Limb (tissue), 2 donors: ENCODE measurements around the gene TTYH2.

Source experiments
- DNase-seq, 2 donors: peaks; one replicate each; pipeline ENCODE4 v3.0.0-alpha.2; 2016; ENCODE audit errors: extremely low spot score in 2 of 2

Gene TTYH2

DNA sequence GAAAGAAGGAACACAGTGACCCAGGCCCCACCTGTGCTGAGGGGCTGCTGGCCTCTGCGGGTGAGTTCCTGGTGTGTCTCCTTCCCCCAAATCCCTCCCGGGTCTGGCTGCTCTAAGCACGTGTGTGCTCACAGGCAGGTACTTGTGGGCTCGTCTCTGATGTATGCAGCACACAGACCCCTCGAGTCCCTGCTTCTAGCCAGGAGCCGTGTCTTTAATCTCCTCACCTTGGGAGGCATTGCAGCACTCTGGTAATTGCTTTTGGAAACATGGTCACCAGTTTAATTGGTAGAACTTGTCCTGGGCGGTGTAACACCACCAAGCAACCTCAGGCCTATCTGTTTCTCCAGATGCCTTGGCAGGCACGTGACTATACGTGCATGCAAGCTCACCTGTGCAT, 18.7 kb upstream of the TTYH2 start:
- DNase-seq: no peak

DNA sequence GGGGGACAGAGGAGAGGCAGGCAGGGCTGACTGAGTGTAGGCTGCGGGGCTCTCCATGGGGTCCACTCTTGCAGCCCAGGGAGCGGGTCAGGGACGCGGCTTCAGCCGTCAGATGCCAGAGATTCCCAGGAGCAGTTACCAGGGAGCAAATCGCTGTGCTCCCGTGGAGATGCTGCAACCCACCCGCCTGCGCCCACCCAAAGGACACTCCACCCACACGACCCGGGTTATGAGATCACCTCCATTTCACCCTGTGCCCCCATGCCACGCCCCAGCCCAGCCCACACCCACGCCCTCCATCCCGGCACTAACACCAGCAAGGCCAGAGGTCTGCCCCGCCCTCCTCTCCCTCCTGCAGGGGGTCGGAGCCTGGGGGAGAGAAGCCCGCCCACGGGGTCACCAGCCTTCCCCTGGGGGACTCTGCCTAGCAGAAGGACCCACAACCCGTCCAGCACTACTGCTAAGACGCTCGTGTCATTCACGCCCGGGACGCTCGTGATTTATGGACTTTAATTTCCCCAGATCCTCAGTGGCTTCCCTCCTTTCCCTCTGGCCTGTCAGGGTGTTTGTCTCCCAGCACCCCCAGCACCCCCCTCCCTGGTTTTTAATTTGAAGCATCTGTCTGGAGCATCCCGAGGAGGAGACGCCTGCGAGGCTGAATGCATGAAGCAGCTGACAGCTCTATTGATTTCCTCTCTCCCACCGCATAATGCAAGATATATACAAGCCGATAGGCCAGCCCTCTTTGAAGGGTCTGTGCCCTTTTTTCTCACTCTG, 16.6 kb upstream of the TTYH2 start:
- DNase-seq: no peak

DNA sequence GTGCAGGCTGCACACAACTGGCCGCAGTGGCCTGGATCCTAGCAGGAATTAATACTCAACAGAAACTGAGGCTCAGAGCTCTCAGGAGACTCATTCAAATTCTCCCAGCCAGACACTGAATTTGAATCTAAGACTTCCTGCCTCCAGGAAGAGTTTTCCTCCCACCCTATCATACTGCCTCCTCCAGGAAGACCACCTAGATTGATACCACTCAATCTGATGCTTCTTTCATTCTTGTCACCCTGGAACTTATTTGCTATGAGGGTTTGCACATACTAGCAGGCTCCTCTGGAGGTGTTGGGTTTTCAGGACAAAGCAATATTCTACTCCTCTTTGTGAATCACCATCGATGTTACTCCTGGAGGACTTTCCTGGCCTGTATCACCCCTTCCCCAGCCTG, 15.6 kb upstream of the TTYH2 start:
- no peak for DNase-seq

DNA sequence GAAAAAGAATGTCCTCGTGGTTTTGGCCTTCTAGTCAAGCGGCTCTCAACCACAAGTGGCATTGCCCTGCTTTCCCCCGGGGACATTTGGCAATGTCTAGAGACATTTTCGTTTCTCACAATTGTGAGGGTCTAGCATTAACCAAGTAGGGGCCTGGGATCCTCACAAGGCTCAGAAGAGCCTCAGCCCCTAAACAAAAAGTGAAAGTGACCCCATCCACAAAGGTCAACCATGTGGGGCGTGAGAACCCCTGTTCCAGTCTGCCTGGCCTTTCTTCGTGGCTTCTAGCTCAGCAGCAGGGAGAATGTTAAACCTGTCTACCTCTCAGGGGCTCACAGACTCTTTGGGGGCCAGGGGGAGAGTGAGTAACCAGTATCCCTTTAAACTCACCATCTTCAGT, 14.7 kb upstream of the TTYH2 start:
- no peak for DNase-seq

DNA sequence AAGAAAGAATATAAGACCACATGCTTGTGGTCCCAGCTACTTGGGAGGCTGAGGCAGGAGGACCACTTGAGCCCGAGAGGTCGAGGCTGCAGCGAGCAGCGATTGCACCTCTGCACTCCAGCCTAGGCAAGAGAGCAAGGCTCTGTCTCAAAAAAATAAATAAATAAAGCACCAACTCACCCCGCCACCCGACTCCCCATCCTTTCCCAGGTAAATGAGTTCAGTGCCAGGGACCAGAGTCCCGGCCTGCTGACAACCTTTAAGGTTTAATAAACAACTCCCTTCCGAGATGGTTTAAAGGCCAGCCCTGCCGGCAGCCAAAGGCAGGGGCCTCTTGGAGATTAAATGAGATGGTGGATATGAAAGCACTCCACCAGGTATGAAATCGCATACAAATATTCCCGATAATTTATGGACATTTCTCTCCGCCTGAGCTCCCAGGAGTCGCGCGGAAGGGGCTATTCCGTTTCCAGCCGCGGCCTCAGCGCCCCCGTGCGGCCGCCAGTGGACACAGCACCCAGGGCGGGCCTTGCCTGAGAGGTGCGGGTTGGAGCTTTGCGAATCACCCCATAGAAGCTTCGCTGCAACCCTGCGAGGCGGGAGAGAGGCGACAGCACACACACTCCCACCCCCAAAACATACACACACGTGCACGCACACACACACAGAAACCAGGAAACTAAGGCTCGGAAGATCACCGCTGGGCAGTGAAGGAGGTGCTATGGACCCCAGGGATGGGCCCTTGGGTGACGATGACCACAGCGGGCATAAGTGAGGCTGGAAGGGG, 13.9 kb upstream of the TTYH2 start:
- peak in 1 of 2 donors; percentile 87 for DNase-seq

DNA sequence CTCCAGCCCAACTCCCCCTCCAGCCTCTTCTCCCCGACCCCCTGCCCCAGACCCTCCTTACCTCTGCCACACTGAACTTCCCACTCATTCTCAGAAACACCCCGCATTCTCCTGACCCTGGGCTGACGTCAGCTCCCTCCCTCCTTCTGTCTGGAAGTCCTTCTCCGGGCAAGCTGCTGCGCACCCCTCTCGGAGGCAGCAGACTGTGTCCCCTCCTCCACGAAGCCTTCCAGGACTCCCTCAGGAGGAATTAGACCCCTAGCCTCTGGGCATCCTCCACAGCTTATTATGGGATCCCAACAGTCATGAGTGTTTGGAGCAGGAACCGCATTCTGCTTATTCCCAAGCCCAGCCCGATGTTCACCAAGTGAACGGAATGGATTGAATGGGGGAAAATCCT, 13.3 kb upstream of the TTYH2 start:
- no peak for DNase-seq

DNA sequence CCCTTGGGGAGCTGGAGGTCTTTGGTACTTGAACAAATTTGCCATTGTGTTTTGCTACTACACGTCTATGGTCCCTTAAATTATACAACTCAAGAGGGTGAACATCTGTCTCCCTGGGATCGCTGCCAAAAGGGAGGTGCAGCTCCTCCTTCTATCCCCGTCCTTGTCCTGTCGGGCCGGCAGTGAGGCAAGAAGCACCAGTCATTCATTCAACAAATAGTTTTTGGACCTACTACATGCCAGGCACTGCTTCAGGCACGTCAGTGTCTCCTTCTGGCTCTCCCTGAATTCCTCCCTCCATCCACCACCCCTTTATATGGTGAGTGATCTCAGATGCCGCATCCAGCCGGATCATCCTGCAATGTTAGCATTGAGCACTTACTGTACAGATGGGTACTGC, 12.1 kb upstream of the TTYH2 start:
- peak in 1 of 2 donors; percentile 67 for DNase-seq

DNA sequence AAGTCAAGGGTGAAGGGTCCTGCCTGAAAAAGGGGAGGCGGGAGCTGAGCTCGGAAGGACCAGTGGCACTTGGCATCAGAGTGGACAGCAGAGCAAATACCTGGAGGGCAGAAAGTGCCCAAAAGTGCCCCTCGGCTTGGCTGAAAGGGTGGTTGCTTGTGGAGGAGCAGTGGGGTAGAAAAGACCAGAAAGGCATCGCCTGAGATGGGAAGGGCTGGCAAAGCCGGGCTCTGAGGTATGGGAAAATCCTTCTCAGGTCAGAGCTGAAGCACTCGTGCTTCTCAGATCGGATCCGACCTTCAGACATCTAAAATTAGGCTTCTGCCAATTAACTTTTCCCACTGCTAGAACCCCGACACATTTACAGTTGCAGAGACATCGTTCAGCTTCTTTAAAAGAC, 11.4 kb upstream of the TTYH2 start:
- no peak for DNase-seq

DNA sequence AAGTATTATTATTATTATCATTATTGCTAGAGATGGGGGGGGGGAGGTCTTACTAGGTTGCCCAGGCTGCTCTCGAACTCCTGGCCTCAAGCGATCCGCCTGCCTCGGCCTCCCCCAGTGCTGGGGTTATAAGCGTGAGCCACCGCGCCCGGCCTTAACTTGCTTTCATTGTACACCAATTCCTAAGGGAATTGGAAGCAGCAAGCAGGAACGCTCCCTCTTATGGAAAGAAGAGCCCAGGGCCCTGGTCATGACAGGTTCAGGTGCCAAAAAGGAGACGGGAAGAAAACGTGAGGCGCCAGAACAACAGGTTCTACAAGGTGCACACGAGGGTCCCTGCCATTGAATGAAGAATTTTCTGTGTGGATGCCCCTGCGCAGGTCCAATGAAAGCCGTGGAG, 10.4 kb upstream of the TTYH2 start:
- no peak for DNase-seq

DNA sequence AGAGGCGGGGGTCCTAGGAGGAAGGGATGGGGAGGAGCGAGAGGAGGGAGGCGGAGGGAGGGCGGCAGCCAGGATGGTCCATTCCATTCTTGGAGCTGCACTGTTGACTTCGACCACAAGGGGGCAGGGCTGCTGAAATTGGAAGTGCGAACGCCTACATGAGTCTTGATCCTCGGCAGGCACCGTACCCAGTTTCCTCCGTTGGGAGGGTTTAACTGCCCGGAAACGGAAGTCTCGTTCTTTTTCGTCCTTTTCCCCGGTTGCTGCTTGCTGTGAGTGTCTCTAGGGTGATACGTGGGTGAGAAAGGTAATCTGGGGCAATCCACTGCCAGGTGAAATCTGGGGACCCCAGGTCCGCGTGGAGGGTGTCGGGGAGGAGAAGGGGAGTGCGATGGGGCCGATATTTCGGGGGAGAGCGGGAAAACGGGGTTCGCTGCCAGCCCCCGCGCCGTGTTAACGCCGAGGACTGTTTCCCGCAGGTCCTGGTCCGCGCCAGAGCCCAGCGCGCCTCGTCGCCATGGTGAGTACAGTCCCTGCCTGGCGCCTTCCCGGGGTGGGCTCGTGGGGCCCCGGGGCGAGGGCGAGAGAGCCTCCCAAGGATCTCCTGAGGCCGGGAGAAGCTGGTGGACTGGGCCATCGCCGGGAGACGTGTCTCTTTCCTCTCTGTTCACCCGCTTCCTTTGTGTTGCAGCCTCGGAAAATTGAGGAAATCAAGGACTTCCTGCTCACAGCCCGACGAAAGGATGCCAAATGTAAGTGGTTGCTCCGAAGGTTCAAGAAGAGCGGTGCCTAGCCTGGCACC, 9.7 kb upstream of the TTYH2 start, which contains the start of gene RPL38:
Gene RPL38 (plus strand): TSS at position 240 of the 802 bp plus-strand sequence. CDS start 278 bp downstream, at position 518.
- peak; percentile 96 to 99 for DNase-seq

DNA sequence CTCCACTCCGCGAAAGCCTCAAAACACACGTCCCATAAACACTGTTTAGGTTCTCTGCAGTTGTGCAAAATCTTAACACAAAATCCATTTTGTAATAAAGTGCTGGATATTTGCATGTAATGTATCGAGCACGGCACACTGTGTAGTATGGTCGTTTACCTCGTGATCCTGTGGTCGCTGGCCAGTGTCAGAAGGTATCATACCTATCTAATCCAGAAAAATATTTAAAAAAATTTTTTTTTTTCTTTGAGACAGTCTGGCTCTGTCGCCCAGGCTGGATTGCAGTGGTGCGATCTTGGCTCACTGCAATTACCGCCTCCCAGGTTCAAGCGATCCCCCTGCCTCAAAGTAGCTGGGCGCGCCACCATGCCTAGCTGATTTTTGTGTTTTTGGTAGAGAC, 8.9 kb upstream of the TTYH2 start:
- DNase-seq: no peak

DNA sequence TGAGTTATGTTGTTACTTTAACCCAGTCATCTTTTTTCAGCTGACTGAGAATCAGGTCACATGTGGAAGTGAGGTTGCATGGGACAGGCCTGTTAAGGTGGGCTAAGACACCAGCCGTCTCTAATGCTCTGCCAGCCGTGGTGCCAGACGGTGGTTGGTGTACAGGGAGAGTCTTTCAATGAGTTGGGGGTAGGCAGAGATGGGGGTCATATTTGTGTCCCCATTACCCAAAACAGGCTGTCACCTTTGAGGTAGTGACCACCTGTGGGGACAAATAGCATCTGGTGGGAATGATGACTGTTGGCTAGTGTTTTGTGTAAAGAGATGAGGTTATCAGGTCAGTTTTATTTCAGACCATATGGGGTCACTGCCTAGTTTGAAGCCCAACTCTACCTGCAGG, 8.1 kb upstream of the TTYH2 start:
- no peak for DNase-seq

DNA sequence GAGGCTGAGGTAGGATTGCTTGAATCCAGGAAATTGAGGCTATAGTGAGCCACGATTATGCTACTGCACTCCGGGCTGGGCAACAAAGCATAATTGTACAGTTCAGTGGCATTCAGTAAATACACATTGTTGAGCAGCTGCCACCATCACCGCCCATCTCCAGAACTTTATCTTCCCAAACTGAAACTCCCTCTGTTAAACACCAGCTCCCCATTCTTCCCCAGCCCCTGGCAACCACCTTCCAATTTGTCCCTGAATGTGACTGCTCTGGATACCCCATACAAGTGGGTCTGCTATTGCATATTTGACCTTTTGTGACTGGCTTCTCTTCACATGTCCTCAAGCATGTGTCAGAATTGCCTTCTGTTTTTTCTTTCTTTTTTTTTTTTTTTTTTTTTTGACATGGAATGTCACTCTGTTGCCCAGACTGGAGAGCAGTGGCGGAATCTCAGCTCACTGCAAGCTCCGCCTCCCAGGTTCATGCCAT, 7.0 kb upstream of the TTYH2 start:
- DNase-seq: no peak

DNA sequence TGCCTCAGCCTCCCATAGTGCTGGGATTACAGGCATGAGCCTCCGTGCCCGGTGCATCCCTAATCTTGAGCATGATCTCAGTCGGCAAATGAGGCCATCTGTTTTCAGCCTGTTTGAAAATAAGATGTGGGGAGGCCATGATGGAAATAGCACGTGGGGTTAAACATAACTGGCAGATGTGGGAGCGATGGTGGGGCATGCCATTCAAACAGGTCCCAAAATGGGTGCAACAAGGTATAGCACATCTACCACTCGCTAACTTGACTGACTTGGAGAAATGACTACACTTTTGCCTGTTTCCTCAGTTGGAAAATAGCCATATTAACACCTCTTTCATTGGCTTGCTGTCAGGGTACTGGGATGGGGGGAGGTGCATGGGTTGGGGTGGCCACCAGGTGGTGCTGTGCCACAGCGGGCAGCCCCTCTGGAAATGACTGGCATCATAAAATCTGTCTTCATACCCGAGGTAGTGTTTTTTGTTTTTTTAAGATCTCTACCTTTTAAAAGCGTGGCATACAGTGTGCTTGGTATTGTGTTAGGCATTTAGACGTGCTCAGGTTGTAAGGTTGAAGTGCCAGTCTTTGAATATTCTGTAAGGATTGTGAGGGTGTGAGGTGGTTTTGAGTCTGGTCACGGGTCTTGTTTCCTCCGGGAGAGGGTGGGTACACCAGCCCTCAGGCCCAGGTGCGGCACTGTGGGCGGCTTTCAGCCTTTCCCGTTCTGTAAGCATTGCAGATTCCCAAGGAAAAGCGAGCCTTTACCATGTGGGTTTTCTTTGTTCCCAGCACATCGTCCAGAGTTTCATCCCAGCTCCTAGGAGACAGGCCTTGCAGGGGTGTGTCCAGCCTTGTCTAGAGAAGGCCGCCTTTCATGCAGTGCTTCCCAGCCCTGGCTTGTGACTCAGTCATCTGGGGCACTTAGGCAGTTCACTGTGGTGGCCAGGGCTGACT, 2.9 kb upstream of the TTYH2 start:
- peak; percentile 67 to 85 for DNase-seq

DNA sequence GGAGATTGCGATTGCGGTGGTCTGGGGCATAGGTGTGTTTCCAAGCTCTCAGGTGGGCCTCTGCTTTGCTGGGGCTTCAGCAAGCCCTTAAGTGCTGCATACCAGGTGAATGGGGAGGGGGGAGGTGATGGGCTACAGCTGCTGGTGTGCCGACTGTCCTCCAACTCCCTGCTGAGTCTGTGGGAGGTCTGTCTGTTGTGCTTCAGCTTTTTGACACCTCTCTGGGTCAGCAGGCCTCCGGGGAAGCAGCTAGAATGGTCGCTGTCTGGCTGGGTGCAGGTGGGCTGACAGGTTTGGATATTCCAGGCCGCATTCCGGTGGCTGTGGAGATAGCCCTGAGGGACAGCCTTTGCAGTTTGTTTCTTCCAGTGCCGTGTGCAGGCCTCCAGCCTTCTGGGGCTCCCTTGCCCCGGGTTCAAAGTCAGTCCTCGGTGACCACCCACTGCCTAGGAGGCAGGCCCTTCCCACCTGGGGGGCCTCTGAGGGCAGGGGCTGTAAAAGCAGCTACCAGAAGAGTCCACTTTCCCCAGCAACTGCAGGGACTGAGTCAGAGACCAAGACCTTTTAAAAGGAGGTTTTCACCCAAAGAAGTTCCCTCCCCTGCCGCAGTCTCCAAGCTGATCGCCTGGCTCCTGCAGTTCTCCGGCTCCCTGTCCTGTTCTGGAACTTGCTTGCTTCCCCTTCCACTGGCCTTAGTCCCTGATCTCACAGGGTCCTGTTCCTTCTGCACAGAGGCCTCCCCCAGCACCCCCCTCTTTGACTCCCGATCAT, 2.0 kb upstream of the TTYH2 start:
- no peak for DNase-seq

DNA sequence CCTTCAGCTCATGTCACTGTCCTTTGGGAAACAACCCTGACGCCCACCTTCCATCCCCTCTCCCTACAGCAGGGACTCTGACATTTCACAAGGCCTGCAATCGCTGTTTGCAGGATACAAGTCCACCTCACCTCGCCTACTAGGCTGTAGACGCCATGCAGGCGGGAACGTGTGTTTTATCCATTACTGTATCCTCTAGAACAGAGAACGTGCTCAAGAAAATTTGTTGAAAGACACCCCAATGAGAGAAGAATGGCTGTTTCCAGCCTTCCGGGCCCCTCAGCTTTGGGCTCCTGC, 1.5 kb upstream of the TTYH2 start:
- DNase-seq: no peak

DNA sequence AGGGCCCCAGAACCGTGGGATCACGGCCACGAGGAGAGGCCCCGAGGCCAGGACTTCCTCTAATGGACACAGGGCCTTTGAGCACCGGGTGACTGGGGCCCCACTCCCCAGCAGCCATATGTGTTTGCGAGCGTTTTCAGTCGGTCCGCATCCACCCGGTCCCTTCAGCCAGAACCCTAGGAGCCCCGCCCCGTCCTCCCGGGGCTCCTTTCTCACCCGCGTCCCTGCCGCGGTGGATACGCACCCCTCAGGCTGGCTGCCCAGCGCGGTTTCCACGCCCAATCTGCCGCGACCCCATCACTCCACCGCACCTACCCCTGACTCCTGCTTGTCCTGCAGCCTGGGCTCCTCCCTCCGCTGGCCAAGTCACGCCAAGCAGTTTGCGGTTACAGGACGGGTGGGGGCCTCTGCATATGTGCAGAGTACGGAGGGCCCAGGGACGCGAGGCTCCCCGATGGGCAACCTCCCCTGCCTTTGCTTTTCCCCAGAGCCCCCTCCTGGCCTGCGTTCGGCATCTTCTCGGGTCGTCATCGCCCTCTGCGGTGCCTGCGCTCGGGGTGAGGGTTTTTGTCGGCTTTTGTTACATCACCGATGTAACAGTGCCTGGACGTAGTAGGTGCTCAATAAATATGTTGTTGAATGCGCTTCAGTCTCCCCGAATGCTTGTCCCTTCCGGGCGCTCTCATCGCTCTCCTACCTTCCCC, 1.0 kb upstream of the TTYH2 start:
- peak in 1 of 2 donors; percentile 53 for DNase-seq

DNA sequence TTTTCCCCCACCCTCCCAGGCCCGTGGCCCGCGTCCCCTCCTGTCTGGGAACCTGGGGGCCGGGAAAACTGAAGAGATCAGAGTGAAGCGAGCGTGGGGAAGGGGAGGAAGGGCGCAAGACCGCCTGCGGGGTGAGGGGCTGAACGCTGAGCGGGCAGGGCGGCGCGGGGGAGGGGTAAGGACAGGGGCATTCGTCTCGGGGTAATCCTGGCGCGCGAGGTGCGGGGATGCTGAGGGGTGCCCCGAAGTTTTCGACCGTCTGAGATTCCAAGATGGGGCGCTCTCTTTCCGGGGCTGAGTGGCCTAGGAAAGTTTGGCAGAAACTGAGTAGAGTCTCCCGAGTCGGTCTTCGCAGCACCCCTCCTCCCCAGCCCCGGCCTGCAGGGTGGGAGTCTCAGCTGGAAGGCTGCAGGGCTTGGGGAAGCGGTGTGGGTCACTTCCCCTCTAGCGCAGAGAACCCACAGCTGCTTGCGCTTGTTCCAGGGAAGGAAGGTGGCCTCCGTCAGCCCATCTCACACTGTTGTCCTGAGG, 555 bp downstream of the TTYH2 start:
- peak in 1 of 2 donors; percentile 53 for DNase-seq
